ENCODE measurements around the gene RBFOX2. TPM values are rescaled to one million over a fixed set of nuclear protein-coding genes. Genes with fewer than 3 reads are reported as not detected.

RBFOX2 gene
- total and polyA plus RNA-seq, 10 of the 15 experiments (the other 5 are each of a cell fraction or from before 2014, with no cell fraction given), result 0.01 to 2.7 (median 0.17) TPM; not detected in 4

DNA sequence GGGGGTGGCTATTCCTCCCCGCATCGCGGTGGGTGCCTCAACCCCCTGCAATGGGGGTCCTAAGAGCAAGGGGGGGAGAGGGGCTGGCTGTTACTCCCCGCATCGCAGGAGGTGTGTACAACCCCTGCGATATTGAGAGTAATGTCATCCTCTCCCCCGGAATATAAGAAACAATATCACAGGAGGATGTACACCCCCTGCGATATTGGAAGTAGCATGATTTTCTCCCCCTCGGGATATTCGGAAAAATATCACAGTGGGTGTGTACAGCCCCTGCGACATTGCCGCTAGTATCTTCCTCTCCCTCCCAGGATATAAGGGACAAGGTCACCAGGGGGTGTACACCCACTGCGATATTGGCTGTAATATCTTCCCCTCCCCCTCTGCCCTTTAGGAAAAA is 333.4 kb downstream of the RBFOX2 start (continued):
- TF ChIP-seq, protein P1, sequence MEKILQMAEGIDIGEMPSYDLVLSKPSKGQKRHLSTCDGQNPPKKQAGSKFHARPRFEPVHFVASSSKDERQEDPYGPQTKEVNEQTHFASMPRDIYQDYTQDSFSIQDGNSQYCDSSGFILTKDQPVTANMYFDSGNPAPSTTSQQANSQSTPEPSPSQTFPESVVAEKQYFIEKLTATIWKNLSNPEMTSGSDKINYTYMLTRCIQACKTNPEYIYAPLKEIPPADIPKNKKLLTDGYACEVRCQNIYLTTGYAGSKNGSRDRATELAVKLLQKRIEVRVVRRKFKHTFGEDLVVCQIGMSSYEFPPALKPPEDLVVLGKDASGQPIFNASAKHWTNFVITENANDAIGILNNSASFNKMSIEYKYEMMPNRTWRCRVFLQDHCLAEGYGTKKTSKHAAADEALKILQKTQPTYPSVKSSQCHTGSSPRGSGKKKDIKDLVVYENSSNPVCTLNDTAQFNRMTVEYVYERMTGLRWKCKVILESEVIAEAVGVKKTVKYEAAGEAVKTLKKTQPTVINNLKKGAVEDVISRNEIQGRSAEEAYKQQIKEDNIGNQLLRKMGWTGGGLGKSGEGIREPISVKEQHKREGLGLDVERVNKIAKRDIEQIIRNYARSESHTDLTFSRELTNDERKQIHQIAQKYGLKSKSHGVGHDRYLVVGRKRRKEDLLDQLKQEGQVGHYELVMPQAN (conservative IDR thresholded peaks at IDR 0.05), result no peak
- TF ChIP-seq, protein P2, sequence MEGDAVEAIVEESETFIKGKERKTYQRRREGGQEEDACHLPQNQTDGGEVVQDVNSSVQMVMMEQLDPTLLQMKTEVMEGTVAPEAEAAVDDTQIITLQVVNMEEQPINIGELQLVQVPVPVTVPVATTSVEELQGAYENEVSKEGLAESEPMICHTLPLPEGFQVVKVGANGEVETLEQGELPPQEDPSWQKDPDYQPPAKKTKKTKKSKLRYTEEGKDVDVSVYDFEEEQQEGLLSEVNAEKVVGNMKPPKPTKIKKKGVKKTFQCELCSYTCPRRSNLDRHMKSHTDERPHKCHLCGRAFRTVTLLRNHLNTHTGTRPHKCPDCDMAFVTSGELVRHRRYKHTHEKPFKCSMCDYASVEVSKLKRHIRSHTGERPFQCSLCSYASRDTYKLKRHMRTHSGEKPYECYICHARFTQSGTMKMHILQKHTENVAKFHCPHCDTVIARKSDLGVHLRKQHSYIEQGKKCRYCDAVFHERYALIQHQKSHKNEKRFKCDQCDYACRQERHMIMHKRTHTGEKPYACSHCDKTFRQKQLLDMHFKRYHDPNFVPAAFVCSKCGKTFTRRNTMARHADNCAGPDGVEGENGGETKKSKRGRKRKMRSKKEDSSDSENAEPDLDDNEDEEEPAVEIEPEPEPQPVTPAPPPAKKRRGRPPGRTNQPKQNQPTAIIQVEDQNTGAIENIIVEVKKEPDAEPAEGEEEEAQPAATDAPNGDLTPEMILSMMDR (IDR thresholded peaks at IDR 0.05 in 2 of 3, conservative IDR thresholded peaks at IDR 0.05 in 1 of 3; ENCODE audit: control insufficient read depth in 2 of 3, extremely low read depth in 1 of 3, insufficient read depth in 1 of 3, low read depth in 3 of 3, low read length in 3 of 3), result no peak
- TF ChIP-seq USF2 (IDR thresholded peaks at IDR 0.05; ENCODE audit: borderline replicate concordance, low read depth, low read length), result no peak
- TF ChIP-seq ZNF207 (IDR thresholded peaks at IDR 0.05; ENCODE audit: borderline replicate concordance), result no peak
- no peak for TF ChIP-seq ZNF217 (IDR thresholded peaks at IDR 0.05)

DNA sequence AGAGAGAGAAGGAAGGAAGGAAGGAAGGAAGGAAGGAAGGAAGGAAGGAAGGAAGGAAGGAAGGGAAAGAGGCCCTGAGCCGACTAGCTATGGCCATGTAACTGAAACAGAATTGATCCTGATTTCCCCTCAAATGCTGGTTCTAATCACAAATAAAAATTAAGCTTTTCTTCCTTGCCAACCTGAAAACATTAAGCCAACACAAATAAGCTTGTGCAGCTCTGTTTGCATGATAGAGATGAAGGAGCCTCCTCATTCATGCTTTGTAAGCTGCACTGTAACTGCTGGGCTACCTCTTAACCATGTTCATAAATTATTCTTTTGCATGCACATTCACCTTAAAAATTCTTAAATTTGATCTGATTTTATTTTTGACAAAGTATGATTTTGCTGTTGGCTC is 338.6 kb downstream of the RBFOX2 start:
- Histone ChIP-seq H3K4me3 (no peak overlapping the region), H3K36me3 (ENCODE audit: control insufficient read depth in 2 of 2, insufficient read depth in 2 of 2, low read length in 1 of 2) (no peaks in the 10 kb centered on the region), H3K4me1 (ENCODE audit: control insufficient read depth, insufficient read depth, low read length) (no peaks in the 10 kb centered on the region), H3K9me3 (replicated peaks; ENCODE audit: control insufficient read depth, insufficient read depth, low read length) (no peaks in the 10 kb centered on the region), H4K20me1 (ENCODE audit: control insufficient read depth, insufficient read depth) (no peaks in the 10 kb centered on the region), H3K27me3 (replicated peaks in 1 of 2; ENCODE audit: control insufficient read depth in 2 of 2, insufficient read depth in 2 of 2, low read length in 1 of 2) (no peaks in the 10 kb centered on the region; a peak in 1 of 4 replicates), H3K27ac (ENCODE audit: control insufficient read depth, insufficient read depth) (no peak overlapping the region), H3K79me2 (ENCODE audit: control insufficient read depth, insufficient read depth, low read length) (no peaks in the 10 kb centered on the region), H3K4me2 (ENCODE audit: control insufficient read depth, insufficient read depth) (no peak overlapping the region), H3K9ac (ENCODE audit: control insufficient read depth, insufficient read depth, low read length) (no peak overlapping the region), H2AFZ (ENCODE audit: control insufficient read depth, low read depth, low read length) (no peak overlapping the region)
- ChIA-PET POLR2A (no interaction called here), RAD21 (ENCODE audit: unreplicated experiment) (interaction anchor here (1.5 kb wide), 1 partner anchor 41 kb away, joined by 8 read pairs; the partner anchor contains the start of gene APOL6), SMC1A (ENCODE audit: uncharacterized antibody, unreplicated experiment) (interaction anchor here (1.0 to 1.2 kb wide), 2 partner anchors 27 to 63 kb away, joined by 3 to 5 read pairs; no protein-coding TSS in a partner anchor), CTCF (interaction anchor here (1.3 kb wide), 1 partner anchor 376 kb away, joined by 3 read pairs; no protein-coding TSS in a partner anchor)
- ATAC-seq (no peak), FAIRE-seq (no peak), DNase-seq (ENCODE audit: low read depth, low spot score) (no peak)
- 0% methylated on average over 1 of the region's 1 CpG for WGBS (ENCODE audit: insufficient coverage, insufficient replicate concordance, low lambda C conversion rate, missing lambda C conversion rate)
- in situ Hi-C loops (cut with MboI) (no loop called here), intact Hi-C loops (cut with micrococcal nuclease; ENCODE audit: unreplicated experiment) (no loop called here)
- TF ChIP-seq, protein P3, sequence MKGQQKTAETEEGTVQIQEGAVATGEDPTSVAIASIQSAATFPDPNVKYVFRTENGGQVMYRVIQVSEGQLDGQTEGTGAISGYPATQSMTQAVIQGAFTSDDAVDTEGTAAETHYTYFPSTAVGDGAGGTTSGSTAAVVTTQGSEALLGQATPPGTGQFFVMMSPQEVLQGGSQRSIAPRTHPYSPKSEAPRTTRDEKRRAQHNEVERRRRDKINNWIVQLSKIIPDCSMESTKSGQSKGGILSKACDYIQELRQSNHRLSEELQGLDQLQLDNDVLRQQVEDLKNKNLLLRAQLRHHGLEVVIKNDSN (IDR thresholded peaks at IDR 0.05; ENCODE audit: borderline replicate concordance, extremely low read length, insufficient read depth, low read depth, low read length), result no peak
- 0 out of 4 replicates have a peak, but pooled peaks of 1 of the 2 experiments have one; percentile 41 for TF ChIP-seq ETV6 (conservative IDR thresholded peaks at IDR 0.05 in 1 of 2, IDR thresholded peaks at IDR 0.05 in 1 of 2; ENCODE audit: borderline replicate concordance in 1 of 2, low read depth in 1 of 2)
- BruUV-seq (replicated peaks), result no TSS peak

All from GM12878 (cell line).